Aorta (tissue), 4 donors: ENCODE measurements around the gene POPDC3. TPM values are rescaled to one million over a fixed set of nuclear protein-coding genes. Genes with fewer than 3 reads are reported as not detected.

Source experiments
- polyA plus RNA-seq, 2 donors: library from polyadenylated mRNA; stranded (reverse); fragments of 200-250 nt; gene quantifications; one replicate each; pipeline ENCODE4 v1.2.3, GENCODE V29; 2013
- total RNA-seq, 2 donors: library from RNA; stranded (reverse); fragmentation: NEBNext Ultra II Directional; extraction: Animal tissue kit (Norgen Biotek cat#: 25700); gene quantifications; one replicate each; pipeline ENCODE4 v1.2.1, GENCODE V29; 2021
- donor health status: healthy with polysubstance abuse.
- donor health status: Bipolar disorder and iron deficiency.
- donor health status: DM: no; HTN: no; CAD: no.
- donor health status: DM: yes; HTN: yes; CAD: no.

The POPDC3 gene
- total and polyA plus RNA-seq, 4 donors = 0.38 TPM; not detected in 3

Other genes with a start within 250 kb of the POPDC3 start
- gene LIN28B, start 222.9 kb downstream of the POPDC3 start, total RNA-seq = not detected
- gene LIN28B, start 222.9 kb downstream of the POPDC3 start, polyA plus RNA-seq = not detected
- 10 to 100 TPM; 20.4 to 21.8 TPM for gene PREP, start 223.1 kb upstream of the POPDC3 start, total RNA-seq
- 10 to 100 TPM; 14.1 to 17.4 TPM for gene PREP, start 223.1 kb upstream of the POPDC3 start, polyA plus RNA-seq